ENCODE data around the gene UQCC5.

The UQCC5 gene

DNA sequence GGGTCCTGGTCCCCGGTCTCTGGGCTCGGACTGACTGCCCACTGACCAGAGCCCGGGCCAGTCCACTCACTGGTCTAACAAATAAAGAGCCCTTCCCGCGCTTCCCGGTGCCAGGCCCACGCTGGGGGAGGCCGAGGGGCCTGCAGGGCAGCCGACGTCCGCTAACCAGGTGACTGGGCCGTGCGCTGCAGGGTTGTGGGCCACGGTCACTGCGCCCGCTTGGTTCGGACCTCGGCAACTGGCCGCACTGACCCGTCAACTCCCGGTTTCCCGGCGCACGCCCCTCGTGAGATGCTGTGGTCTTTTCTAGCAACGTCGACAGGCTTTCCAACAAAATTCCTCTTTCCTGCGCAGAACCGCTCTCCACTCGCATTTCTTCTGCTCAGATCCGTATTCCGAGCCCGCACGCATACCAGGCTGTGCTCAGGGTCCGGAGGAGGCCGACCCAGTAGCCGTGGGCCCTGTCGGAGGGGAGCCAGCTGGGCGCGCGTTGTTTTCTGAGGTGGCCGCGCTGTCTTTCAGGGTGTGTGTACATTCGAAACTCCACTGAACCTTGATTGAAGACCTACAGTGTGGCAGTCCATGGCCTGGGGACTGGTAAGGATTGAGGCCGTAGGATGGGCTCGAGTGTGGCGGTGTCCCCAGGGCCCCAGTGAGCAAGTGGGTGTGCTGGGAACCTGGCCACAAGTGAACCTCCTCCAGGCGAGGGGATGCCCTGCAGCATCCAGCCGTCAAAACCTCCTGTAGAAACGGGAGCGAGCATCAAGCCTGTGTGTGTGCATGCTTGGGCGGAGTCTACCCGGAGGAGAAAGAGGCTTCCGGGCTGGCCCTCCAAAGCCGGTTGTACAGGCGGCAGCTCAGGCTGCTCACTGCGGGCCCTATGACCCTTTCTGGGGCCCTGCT lies 1.9 kb upstream of the UQCC5 start:
- no peak for DNase-seq (ENCODE audit: low read depth)

DNA sequence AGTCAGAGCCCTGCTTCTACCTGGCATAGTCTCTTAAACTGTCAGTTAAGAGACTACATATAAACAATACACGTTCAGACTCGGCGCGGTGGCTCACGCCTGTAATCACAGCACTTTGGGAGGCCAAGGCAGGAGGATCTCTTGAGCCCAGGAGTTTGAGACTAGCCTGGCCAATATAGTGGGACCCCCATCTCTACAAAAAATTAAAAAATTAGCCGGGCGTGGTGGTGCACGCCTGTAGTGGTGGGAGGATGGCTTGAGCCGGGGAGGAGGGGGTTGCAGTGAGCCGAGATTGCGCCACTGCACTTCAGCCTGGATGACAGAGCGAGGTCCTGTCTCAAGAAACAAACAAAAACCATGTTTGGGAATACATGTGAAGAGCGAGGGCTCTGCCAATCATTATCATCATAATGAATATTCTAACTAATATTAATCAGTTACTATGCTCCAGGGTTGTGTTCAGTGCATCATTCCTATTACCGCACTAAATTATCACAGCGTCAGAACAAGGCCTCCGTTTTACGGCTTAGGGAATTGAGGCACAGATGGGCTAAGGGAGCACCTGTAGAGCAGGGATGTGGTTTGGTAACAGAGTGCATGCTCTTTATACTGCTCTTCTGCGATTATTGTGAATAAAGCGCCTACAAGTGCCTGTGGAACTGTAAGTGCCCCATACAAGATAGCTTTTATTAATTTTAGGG lies 844 bp upstream of the UQCC5 start:
- DNase-seq (ENCODE audit: low read depth) = no peak

DNA sequence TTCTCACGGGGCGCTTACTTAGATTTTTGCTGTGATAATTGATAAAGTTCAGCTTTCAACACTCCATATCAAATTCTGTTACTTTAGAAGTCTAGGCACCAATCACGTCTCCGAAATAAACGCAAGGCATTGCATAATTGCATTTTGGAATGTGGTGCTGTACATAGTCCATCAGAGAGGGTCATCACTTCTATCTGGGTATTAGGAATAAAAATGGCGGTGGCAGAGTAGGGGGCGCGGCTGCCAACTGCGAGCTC lies 365 bp upstream of the UQCC5 start:
- no peak for DNase-seq (ENCODE audit: low read depth)

DNA sequence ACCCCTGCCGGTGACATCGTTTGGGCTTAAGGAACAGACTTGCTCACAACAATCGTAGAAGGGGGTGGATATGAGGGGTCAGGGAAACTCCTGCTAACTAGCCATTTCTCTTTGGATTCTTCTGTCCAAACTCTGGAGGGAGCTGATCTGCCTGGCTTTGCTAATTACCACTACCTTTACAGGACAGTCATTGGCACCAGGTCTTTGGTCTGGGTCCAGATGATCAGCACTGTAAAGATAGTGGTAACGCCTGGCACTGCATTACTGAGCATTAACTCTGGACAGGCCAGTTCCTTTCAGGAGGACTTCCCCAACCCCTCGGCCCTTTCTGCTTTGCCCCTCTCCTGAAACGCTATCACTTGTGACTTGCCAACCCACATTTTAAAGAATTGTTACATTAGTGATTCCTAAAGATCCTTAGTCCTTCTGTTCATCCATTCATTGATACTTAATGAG lies 788 bp downstream of the UQCC5 start:
- DNase-seq (ENCODE audit: low read depth) = no peak

DNA sequence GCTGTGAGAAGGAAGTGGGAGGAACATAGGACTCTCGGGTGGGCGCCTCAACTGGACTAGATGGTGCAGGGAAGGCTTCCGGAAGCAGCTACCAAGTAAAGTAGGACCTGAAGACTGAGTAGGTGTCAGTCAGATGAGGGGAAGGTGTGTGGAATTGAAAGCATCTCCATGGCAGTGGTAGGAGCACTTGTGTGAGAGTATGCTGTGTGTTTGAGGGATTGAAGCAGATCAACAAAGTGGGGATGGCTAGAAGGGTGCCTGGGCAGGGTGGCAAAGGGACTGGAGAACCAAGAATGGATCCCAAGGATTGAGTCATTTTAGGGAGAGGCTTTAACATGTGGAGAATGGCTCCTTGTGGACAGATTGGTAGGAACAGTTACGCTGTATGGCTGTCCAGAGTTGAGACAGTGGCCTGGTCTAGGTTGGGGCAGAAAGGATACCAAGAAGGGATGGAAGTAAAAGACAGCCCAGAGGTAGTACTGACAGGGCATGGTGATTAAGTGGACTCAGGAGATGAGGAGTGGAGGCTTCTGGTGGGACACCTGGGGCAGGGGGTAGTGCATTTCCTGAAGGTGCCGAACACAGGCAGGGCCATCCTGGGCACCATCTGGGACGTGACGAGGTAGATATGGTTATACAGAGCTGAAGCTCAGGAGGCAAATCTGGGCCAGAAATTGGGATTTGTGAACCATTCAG lies 1.5 kb downstream of the UQCC5 start:
- DNase-seq (ENCODE audit: low read depth) = no peak

DNA sequence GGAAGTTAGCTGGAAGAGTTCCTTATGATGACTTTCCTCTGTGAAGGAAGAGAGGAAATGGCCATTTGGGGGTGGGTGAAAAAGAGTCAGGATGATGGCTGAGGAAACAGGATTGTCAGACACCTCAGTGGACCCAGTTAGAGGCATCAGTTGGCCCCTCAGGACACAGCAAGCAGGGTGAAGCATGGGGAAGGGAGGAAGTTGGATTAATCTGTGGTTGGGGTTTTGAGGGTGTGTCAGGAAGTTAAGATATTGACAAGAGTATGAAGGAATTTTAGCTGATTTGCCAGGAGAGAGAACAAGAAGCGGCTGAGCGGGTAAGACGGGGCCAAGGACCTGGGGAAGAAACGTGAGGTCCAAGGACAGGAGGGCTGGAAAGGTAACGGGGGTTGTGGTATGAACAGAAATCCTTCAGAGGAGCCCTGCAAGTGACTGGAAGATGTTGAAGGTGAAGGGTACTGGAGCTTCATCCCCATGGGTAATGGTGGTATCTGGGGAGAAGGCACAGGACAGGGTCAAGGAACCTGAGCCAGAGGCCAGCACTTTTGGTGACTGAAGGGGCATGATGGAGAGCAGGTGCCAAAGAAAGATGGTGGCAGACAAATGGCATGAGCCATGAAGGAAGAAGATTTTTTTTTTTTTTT lies 2.7 kb downstream of the UQCC5 start:
- no peak for DNase-seq (ENCODE audit: low read depth)

DNA sequence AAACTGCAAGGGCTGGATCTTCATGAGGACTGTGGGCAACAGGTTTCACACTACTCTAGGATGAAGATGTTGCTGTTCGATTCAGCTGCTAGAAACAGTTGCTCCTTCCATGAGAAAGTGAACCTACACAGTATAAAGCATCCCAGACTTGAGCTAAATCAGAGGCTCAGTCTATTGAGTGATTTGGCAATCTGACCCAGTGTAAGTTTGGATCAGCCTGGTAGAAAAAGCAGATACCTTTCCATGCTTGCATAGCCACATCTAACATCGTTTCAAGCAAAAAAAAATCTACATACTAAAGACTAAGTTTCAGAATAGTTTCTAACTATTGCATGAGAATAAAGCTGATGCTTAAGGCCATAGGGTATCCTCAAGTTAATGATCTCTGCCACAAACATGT lies 4.6 kb downstream of the UQCC5 start:
- DNase-seq (ENCODE audit: low read depth) = no peak

DNA sequence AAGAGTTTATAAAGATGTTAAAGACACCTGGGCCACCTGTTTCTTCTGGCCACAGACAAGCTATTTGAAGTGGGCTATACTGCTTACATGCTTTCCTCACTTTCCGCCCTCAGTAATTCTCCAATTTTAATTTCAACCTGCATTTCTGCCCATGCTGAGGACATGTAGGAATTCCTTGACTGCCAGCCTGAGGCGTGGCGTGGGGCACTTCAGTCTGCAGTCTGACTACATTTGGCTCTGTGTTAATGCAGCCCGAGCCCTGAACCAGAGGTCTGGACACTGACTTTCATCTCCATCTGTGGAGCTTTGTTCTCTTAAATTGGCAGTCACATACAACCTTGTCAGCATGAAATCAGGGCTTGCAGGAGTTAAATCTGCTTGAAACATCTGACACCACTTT lies 8.5 kb downstream of the UQCC5 start:
- DNase-seq (ENCODE audit: low read depth) = no peak

DNA sequence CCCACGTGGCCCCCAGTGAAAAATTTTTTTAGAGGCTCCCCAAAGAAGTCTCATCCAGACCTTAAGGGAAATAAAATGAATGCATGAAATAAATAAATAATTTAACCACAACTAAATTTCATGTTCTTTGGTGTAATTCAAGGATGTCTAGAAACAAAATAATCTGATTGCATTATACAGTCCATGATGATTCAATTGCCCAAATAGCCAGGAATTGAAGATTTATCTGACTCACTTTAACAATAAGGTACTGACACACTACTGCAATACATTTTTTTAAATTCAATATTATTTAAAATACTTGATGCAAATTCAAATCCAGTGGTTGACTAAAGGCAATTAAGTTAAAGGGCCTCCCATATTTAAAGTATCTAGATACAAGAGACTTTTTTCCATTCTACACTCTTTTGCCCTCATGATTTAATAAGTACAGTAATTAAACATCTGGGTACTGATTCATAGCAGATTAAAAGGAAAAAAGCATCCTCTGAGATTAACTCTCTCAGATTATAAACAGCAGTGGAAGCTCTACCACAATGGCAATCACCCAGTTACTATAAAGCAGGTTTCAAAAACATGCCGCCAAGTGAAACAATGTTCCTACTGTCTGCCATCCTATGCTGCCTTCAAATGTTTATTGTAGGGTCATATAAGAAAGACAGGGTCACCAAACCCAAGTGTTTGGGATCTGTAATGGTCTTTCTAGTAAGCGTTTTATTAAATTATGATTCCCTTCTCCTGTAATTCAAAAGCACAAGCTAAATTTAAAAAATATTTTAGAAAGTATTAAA lies 9.9 kb downstream of the UQCC5 start:
- no peak for DNase-seq (ENCODE audit: low read depth)

DNA sequence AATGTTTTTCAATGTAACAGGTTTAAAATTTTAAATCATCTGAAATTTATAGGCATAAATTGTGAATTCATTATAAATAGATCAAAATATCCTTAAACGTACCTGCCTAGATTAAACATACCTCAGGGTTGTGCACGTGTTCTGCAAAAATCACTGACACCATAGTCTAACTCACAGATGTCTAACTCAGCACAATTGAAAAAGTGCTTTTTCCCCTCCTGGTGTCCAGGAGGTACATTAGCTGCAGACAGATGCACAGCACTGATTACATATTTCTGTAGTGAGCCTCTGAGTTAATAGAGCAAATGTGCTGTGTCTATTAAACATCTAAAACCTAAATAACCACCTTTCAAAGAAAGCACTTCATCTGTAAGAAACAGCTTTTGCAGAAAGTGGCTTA lies 10.7 kb downstream of the UQCC5 start:
- DNase-seq (ENCODE audit: low read depth) = no peak

DNA sequence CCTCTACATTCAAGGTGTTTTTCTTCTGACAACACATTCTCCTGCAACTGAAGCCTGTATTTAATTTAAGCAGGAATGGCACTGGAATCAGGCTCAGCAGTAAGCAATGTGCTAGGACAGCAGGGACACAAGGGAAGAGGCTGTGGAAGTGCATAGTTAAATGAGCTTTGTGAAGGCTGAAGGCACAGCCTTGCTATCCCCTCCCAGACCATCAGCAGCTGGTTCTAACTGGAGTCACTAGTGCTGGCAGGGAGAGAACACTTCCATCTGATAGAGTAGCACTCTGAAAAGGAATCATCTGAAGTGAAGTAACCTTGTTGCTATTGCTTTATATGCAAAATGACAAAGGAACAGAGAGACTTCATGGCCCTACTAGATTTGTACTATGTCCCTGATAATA lies 14.7 kb downstream of the UQCC5 start:
- DNase-seq (ENCODE audit: low read depth) = no peak

DNA sequence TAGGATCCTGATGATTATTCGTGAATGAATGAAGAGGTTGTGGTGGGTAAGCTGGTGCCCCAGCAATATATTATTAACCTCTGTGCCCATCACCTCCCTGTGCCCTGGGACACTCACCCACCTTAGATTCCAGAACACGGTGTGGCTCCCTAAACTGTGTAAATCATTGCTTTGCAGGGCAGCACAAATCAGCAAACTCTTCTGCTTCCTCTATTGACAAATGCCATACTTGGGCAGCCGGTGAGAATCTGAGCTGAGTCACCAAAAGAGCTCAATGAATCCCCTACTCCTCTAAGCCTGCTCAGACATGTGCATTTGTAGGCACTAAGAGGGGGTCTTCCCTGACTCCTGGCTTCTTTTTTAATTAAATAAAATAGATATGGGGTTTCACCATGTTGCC lies 15.7 kb downstream of the UQCC5 start:
- DNase-seq (ENCODE audit: low read depth) = no peak

DNA sequence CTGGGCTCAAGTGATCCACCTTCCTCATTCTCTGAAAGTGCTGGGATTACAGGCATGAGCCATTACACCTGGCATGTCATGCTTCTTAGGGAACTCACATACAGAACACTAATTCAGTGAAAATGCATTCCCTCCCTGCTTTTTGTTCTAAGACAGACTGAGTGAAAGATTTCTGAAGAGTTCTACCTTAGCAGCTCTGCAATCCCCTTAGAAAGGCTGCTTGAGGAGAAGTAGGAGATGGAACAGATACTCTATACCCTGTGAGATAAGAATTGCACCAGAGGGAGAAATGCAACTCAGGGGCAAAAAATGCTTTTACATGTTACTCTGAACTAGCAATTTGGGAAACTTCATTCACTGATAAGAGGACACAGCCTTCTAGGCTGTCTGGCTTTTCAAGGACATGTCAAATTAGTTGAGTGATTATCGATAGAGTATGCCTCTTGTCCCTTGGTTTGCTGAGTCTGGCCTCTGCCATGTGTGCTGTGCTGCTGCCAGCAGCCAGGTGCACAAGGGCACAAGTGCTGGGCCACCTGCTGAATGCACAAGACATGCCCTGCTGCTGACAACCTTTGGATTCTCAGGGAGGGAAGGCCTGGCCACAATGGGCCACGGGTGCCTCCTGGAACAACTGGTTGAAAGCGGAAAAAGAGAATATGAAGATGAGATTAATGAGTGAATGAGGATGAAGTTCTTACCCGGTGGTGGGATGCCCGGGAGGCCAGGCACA lies 17.8 kb downstream of the UQCC5 start:
- no peak for DNase-seq (ENCODE audit: low read depth)

DNA sequence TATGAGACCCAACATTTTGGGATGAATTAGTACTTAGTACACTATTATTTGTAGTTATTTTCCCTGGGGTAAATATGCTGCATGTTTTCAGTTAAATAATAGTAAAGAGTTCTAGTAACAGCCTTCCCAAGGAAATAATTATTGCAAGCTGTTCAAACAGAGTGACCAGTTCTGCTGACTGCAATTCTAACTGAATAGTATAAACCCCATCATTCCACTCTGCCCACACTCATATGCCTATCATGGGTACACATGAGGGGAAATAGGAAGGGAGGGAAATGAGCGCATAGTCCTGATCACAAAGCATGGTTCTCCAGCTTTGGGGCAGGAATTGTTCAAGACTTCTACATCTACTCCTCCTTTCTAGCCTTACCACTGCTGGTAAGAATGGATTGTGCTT lies 18.7 kb downstream of the UQCC5 start:
- no peak for DNase-seq (ENCODE audit: low read depth)

DNA sequence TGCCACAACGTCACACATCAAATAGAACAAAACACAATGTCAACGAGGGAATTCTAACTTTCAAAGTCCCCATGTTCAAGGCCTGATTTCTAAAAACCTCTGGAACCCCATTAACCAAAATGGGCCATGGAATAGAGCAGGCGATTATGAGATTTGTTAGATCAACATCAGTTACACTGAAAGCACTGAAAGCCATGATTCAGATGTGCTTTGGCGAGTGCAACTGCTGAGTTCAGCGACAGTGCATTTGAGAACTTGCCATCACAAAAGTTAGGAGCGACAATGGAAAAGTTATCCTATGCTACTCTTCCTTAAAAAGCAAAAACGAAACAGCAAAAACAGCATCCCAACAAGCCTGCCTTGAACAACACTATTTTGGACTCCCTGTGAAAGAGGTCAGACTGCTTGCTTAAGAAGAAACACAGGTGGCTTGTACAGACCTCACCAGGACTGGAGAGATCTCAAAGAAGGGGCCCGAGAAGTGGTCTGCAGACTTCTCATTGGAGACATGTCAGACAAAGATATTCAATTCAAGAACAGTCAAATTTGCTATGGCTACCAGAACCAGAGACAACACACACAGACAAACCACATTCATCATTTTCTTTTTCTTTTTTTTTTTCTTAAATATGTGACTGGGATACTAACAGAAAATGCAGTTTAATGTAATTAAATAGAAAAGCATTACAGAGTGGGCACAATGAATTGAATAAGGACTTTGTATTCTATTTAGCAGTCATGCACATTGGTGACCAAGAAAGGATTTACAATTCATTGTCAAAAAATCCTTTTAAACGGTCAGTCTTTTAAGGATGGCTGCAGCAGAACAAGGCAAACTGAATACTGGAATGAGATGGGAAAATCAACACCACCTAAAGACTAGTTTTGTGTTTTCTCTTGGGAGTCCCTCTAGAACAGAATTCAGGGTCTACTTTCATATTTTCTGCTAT lies 20.9 kb downstream of the UQCC5 start:
- no peak for DNase-seq (ENCODE audit: low read depth)

DNA sequence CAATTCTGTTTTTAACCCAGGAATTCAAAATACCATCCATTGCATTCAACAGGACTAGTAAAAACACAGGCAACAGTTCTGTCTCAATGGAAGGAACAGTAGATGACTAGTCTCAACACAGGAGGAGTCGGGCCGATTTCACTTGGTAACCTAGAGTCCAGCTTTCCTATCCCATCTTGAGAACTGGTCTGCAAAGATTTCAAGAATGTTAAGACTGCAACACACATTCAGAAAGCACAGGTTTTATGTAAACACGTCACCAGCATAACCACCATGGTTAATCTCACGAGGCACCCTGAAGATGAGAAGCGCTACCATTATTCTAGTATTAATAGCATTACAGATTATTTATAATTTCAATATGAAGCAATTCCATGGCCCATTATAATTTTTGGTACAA lies 22.0 kb downstream of the UQCC5 start:
- DNase-seq (ENCODE audit: low read depth) = no peak

DNA sequence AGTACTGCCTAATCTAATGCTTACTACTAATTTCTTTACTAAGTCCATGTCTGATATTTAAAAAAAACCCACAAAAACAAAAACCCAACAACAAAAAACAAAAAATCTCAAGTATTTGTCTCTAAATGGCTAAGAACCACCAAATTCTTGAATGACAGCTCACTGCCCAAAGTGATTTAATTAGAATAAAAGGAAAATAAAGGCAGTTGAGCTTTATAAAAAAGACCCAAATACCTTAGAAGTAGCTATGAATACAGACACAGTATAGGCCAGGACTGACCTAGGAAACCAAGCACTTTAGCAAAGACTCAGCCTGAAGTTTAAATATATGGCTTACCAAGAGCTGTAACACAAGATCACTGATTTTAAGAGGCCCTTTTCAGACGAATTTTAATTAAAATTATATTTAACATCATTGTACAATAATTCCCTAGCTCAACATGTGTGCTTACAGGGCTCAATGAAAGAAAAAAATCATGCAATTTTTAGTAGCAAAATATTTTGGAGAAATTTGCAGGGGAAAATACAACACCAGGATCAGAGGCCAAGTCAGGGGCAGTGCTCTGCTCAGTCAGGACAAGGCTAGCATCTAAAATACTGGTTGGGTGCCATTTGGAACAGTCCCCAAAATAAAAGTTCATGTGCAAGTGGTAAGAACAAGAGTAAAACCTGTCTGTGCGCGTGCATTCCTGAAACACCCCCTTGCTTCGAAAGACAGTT lies 24.8 kb downstream of the UQCC5 start:
- DNase-seq (ENCODE audit: low read depth) = no peak

DNA sequence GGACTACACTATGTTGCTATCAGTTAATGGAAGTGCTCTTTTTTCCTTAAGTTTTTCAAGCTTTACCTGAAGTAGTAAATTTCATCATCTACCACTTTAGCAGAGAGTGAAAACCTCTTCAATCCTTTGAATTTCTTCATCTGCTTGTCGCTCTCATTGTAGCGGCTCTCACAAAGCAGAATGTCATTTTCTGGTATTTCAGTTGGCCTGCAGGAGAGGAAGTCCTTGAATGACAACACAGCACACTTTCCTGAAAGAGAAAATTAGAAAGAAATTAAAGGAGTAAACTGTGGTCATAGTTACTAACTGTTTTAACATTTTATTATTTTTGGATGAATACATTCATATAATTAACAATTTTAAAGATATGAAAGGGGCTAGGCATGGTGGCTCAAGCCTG lies 27.6 kb downstream of the UQCC5 start:
- no peak for DNase-seq (ENCODE audit: low read depth)

DNA sequence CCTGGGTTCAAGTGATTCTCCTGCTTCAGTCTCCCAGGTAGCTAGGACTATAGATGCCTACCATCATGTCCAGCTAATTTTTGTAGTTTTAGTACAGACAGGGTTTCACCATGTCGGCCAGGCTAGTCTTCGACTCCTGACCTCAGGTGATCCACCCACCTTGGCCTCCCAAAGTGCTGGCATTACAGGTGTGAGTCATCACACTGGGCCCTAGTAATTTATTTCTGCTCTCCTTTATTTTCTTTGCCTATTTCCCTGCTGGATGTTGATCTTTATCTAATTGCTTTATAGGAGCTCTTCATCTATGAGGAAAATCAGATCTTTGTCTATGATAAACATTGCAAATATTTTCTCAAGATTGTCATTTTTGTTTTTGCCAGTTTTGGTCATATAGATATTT lies 31.7 kb downstream of the UQCC5 start:
- no peak for DNase-seq (ENCODE audit: low read depth)
